HG03159 (cell line): ENCODE data around the gene SFXN5.
"Not testable (repeated sequence)": the region's sequence is repeated elsewhere in the genome, so short reads cannot be mapped to it uniquely, and the experiment has no call there.

Experiments
- ATAC-seq: cut with Tn5 transposase; IDR thresholded peaks from one replicate; pipeline ENCODE4 v1.9.1; 2021; ENCODE audit warnings: mild to moderate bottlenecking, moderate library complexity; ENCODE audit not compliant: unreplicated experiment

The SFXN5 gene

GRCh38 chr2:73101626-73102256 is 30.2 kb upstream of the SFXN5 start:
- no peak for ATAC-seq

DNA sequence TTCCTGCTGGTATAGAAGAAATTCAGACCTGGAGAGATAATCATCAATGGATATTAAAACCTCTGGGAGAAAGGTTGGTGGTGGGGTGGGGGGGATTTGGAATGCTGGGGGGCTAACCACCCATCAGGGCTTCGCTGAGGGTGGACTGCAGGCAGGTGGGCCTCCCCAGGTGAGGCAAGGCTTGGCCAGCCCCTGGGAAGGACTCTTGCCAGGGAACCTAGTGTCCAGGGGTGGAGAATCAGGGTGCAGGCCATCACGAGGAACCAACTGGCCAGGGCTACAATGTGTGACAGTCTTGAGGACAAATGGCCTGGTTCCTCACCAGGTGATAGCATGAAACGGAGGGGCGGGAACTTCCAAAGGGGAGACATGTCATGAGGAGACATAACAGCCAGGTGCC is 29.4 kb upstream of the SFXN5 start:
- ATAC-seq, result no peak

GRCh38 chr2:73099486-73099885 is 28.0 kb upstream of the SFXN5 start:
- ATAC-seq, result no peak

DNA sequence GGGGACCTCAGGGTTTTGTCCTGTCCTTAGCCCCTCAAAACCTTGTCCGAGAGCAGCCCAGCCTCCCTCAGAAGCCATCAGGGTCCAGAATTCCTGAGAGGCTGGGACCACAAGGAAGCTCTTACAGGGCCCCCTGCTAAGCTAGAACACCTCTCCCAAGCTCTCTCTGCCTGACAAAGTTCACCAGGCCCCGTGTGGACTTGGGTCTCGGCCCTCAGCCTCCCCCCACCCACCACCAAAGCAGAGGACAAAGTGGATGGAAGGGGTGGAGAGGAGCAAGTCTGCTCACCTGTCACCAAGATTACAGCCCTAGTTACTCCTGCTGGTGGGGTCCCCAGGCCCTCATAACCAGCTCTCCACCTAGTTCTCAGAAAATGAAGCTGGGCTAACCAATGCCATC is 24.4 kb upstream of the SFXN5 start:
- ATAC-seq, result no peak

GRCh38 chr2:73093601-73094218 is 22.2 kb upstream of the SFXN5 start:
- ATAC-seq, result not testable (repeated sequence)

- no peak for ATAC-seq
These were observed 20.8 kb upstream of the SFXN5 start for GRCh38 chr2:73092146-73092783.

DNA sequence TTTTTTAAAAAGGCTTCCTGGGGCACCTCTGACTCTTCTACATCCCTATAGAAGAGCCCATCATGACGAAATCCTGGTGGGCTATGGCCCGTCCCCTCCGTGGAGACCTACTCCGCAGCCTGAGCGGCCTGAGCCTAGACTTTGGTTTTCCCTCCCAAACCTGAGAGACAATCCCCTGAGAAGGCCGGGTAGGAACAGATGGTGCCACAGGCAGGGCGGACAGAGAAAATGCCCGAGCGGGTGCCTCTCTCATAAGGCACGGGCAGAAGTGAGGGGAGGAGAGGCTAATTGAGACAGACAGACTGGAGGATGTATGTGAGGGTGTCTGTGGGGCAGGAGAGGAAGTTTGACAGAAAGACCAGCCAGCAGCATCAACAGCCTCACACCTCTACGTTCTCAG is 20.2 kb upstream of the SFXN5 start:
- ATAC-seq, result no peak

- ATAC-seq, result no peak
These were observed 19.7 kb upstream of the SFXN5 start for GRCh38 chr2:73091164-73091563.

DNA sequence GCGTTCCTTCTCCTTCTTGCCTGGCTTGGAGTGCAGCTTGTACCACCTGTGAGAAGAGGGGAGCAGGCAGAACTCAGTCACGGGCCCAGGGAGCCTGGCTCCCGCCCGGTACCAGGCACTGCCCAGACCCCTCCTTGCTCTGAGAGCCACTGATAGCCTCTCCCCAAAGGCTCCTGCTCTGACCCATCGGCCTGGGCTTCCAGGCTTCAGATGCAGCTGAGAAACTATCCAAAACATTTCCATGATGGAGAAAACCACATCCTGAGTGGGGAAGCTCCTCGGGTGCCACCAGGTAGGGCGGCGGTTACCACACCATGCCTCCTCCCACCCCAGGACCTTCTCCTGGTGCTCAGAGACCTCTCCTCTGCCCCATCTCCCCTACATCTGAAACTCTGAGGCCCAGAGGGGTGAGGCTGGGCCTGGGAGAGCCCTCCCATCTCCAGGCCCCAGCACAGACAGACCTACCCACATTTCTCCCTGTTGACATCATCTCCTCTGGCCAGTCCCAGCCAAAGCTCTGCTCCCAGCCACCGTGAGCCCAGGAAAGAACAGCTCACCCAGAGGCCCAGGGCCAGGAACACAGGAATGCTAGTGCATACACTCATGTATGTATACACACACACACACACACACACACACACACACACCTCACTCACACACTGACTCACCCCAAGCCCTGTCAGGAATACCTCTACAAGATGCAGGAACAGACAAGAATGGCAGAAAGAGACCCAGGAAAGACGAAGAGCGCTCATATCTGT is 17.9 kb upstream of the SFXN5 start:
- no peak for ATAC-seq

DNA sequence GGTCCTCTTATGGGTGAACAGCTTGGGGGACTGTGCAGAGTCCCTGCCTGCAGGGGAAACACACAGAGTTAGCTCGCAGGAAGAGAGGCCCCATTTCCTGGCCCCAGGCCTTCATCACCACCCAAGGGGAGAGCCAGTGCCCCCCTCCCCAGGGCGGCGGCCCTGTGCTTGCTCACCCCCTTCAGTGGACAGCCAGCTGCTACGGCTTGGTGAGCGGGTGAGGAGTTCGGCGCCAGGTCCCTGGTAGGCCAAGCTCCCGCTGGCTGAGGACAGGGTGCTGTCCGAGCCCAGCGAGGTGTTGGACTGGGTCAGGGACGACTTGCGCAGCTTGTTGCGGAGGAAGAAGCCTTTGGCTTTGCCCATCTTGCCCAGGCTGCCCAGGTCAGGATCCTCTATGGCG is 17.2 kb upstream of the SFXN5 start:
- ATAC-seq, result no peak

GRCh38 chr2:73088211-73088610 is 16.7 kb upstream of the SFXN5 start:
- ATAC-seq, result no peak

- ATAC-seq, result no peak
These were observed 15.8 kb upstream of the SFXN5 start for GRCh38 chr2:73087311-73087710.

DNA sequence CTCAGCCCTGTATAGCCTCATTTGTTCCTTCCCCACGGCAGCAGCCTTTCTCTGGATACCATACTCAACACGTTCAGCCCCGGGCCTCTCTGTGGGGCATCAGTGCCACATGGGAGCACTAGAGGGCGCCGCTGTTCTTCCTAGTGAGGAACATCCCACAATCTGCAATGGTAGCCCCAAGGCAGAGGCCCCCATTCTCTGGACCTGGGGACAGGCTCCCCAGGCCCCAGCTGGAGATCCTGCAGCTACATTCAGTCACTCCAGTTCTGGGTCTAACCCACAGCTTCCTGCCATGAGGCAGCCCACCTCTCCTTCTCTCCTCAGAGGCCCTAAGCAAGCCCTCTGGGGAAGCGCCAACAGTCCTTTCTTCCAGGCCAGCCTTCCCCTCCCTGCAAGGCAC is 14.2 kb upstream of the SFXN5 start:
- ATAC-seq, result peak; percentile 90

- no peak for ATAC-seq
These were observed 13.5 kb upstream of the SFXN5 start for GRCh38 chr2:73084971-73085370.

DNA sequence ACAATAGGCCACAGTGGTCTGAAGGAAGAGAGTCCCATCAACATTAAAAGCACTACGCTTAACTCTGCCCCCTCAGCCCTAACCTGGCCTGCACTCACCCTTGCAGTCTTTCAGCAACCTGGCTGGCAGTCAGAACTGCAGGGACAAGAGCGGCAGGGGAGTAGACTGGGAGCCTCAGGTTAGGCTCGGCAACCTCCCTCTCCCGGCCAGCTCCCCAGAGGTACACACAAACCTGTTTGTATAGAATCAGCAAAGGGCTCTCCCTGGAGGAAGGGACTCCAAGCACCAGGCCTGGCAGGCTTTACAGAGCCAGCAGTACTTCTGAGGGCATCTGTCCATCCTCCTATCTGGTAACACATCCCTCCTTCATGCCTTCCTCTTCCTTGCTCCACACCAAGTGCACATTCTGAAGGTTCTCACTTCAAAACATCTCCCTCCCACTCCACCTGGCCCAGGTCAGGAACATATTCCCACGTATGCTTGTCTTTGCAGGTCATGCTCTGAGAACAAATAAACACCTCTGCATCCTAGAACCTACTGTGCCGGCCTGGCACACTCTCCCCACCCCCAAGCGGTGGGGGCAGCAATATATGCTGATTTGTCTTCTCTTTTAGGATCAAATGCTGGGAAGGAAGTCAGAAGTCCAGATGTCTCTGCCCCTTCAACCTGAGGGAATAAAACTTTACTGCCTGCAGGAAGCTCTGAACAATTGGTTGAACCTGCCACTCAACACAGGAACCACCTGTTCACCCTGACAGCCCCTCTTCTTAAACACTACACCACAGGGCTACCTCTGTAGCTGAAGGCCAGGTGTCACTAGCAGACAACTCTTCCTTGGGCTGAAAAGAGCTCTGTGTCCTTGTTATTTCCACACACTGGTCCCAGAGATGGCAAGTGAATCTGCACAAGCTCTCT is 12.6 kb upstream of the SFXN5 start:
- ATAC-seq, result no peak

- no peak for ATAC-seq
These were observed 11.3 kb upstream of the SFXN5 start for GRCh38 chr2:73082523-73083410.

DNA sequence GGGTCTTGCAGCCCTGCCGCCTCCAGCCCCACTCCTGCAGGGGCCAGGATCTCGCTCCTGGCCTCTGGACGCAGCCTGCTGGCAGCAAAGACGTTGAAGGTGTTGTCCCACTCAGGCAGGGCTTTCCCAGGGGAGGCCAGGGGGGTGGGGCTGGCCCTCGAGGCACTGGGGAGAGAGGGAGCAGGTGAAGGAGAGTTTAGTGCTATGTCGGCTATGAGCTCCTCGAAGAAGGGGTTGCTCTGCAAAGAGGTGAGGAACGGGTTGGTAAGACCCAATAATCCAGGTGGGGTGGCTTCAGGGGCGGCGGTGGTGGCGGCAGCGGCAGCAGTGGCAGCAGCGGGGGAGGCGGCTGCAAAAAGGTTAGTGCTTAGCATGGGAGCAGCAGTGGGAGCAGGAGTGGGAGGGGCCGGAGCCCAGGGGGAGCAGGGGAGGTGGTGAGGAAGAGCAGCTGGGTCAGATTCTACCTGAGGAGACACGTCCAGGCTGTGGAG is 9.7 kb upstream of the SFXN5 start:
- no peak for ATAC-seq

GRCh38 chr2:73080321-73081131 is 9.0 kb upstream of the SFXN5 start:
- no peak for ATAC-seq

- no peak for ATAC-seq
These were observed 8.1 kb upstream of the SFXN5 start for GRCh38 chr2:73079636-73080035.
